ENCODE measurements around the gene PPIF.
A peak's percentile ranks its signal among the peaks of the same experiment; 100 is the strongest.

The PPIF gene

GRCh38 chr10:79380125-79380945 lies 33.1 kb downstream of the PPIF start:
- no peak for TF ChIP-seq EGR1 (IDR thresholded peaks at IDR 0.05)
- TF ChIP-seq EP300 (IDR thresholded peaks at IDR 0.05; ENCODE audit: borderline replicate concordance), result no peak
- TF ChIP-seq CREB1 (IDR thresholded peaks at IDR 0.05; ENCODE audit: low read depth), result no peak
- TF ChIP-seq RAD21 (IDR thresholded peaks at IDR 0.05; ENCODE audit: low read depth), result no peak
- TF ChIP-seq FOXM1 (IDR thresholded peaks at IDR 0.05; ENCODE audit: borderline replicate concordance, low read depth), result no peak
- TF ChIP-seq MAX (IDR thresholded peaks at IDR 0.05), result no peak
- no peak for TF ChIP-seq TCF12 (IDR thresholded peaks at IDR 0.05; ENCODE audit: low read depth)

- TF ChIP-seq EP300 (IDR thresholded peaks at IDR 0.05; ENCODE audit: borderline replicate concordance) (no peak), YY1 (IDR thresholded peaks at IDR 0.05; ENCODE audit: low read depth) (no peak), ZBTB7A (IDR thresholded peaks at IDR 0.05; ENCODE audit: low read depth) (no peak), TEAD4 (IDR thresholded peaks at IDR 0.05) (no peak), CEBPB (IDR thresholded peaks at IDR 0.05) (no peak), MAX (IDR thresholded peaks at IDR 0.05) (no peak), NFIC (IDR thresholded peaks at IDR 0.05) (no peak), REST (IDR thresholded peaks at IDR 0.05; ENCODE audit: low read depth) (no peak), CREB1 (IDR thresholded peaks at IDR 0.05; ENCODE audit: low read depth) (no peak), FOXM1 (IDR thresholded peaks at IDR 0.05; ENCODE audit: borderline replicate concordance, low read depth) (no peak)
Measured at GRCh38 chr10:79380946-79381721, 33.9 kb downstream of the PPIF start.

GRCh38 chr10:79381804-79382221 lies 34.5 kb downstream of the PPIF start:
- TF ChIP-seq REST (IDR thresholded peaks at IDR 0.05; ENCODE audit: low read depth) (no peak), TAF1 (IDR thresholded peaks at IDR 0.05; ENCODE audit: low read depth) (peak; percentile 21; the same call in 1 of the 2 replicates), USF1 (IDR thresholded peaks at IDR 0.05) (peak; percentile 66), ZBTB7A (IDR thresholded peaks at IDR 0.05; ENCODE audit: low read depth) (peak; percentile 56), TCF12 (IDR thresholded peaks at IDR 0.05; ENCODE audit: low read depth) (peak; percentile 89), RAD21 (IDR thresholded peaks at IDR 0.05; ENCODE audit: low read depth) (peak; percentile 11; the same call in 1 of the 2 replicates), MAX (IDR thresholded peaks at IDR 0.05) (peak; percentile 71; the same call in 1 of the 2 replicates), EP300 (IDR thresholded peaks at IDR 0.05; ENCODE audit: borderline replicate concordance) (peak; percentile 95), CEBPB (IDR thresholded peaks at IDR 0.05) (no peak), TEAD4 (IDR thresholded peaks at IDR 0.05) (peak; percentile 91), NFIC (IDR thresholded peaks at IDR 0.05) (peak; percentile 91)

GRCh38 chr10:79382491-79382941 lies 35.2 kb downstream of the PPIF start:
- no peak for TF ChIP-seq RAD21 (IDR thresholded peaks at IDR 0.05; ENCODE audit: low read depth)
- no peak for TF ChIP-seq EP300 (IDR thresholded peaks at IDR 0.05; ENCODE audit: borderline replicate concordance)
- no peak for TF ChIP-seq YY1 (IDR thresholded peaks at IDR 0.05; ENCODE audit: low read depth)
- TF ChIP-seq FOXM1 (IDR thresholded peaks at IDR 0.05; ENCODE audit: borderline replicate concordance, low read depth), result no peak
- no peak for TF ChIP-seq REST (IDR thresholded peaks at IDR 0.05; ENCODE audit: low read depth)
- TF ChIP-seq EGR1 (IDR thresholded peaks at IDR 0.05), result no peak
- no peak for TF ChIP-seq TEAD4 (IDR thresholded peaks at IDR 0.05)
- no peak for TF ChIP-seq TCF12 (IDR thresholded peaks at IDR 0.05; ENCODE audit: low read depth)
- TF ChIP-seq NFIC (IDR thresholded peaks at IDR 0.05), result no peak
- TF ChIP-seq CREB1 (IDR thresholded peaks at IDR 0.05; ENCODE audit: low read depth), result no peak
- no peak for TF ChIP-seq MAX (IDR thresholded peaks at IDR 0.05)
- TF ChIP-seq TAF1 (IDR thresholded peaks at IDR 0.05; ENCODE audit: low read depth), result no peak
